Gastrocnemius medialis (tissue), 4 donors: Measurements from ENCODE around the gene ZNF280D. TPM values are rescaled to one million over a fixed set of nuclear protein-coding genes. Genes with fewer than 3 reads are reported as not detected.

ENCODE experiments used
- ATAC-seq, 2 donors: fragments of 150-250 bp; one replicate each; pipeline ENCODE4 v1.9.1; 2016
- DNase-seq, 2 donors: peaks; one replicate each; pipeline ENCODE4 v3.0.0-alpha.2; 2019
- H3K27ac ChIP-seq, 4 donors: fragments of 200-600 bp; sonication (generic); 1 replicate in 1 of 4; 2 replicates in 3 of 4; pipeline ENCODE4 v1.5.1; 2016 to 2018; ENCODE audit warnings: mild to moderate bottlenecking in 2 of 4, moderate library complexity in 1 of 4
- H3K27me3 ChIP-seq, 3 donors: fragments of 200-600 bp; sonication (generic) in 2 of 3; 1 replicate in 1 of 3; 2 replicates in 2 of 3; pipeline versions ENCODE4 v1.5.1 to v1.6.0; 2016 to 2019; ENCODE audit warnings: mild to moderate bottlenecking in 1 of 3, moderate library complexity in 1 of 3
- H3K36me3 ChIP-seq, 2 donors: fragments of 200-600 bp; sonication (generic) in 1 of 2; one replicate each; pipeline ENCODE4 v1.5.1; 2017 to 2018
- H3K4me1 ChIP-seq, 2 donors: fragments of 200-600 bp; sonication (generic) in 1 of 2; one replicate each; pipeline ENCODE4 v1.5.1; 2016 to 2017; ENCODE audit warnings: mild to moderate bottlenecking in 2 of 2
- H3K4me3 ChIP-seq, 4 donors: fragments of 200-600 bp; sonication (generic) in 3 of 4; 1 replicate in 1 of 4; 2 replicates in 3 of 4; pipeline ENCODE4 v1.5.1; 2016 to 2019; ENCODE audit warnings: mild to moderate bottlenecking in 2 of 4
- H3K9me3 ChIP-seq, 3 donors: fragments of 200-600 bp; sonication (generic) in 2 of 3; 1 replicate in 1 of 3; 2 replicates in 2 of 3; pipeline ENCODE4 v1.5.1; 2016 to 2019
- CTCF ChIP-seq, 5 experiments: fragments of 450-650 bp in 3 of 5; fragments of 200-600 bp in 2 of 5; sonication (generic) in 2 of 5; IDR thresholded peaks in 4 of 5; conservative IDR thresholded peaks in 1 of 5; 1 replicate in 4 of 5; 2 replicates in 1 of 5; pipeline ENCODE4 v1.5.1; 2016 to 2019; ENCODE audit warnings: antibody characterized with exemption in 5 of 5, mild to moderate bottlenecking in 3 of 5, moderate library complexity in 3 of 5
- POLR2A ChIP-seq, 2 donors: fragments of 450-650 bp; IDR thresholded peaks; one replicate each; pipeline ENCODE4 v1.6.1; 2017; ENCODE audit warnings: antibody characterized with exemption in 2 of 2, mild to moderate bottlenecking in 2 of 2, moderate library complexity in 2 of 2
- in situ Hi-C, 4 donors: fragments of 200-750 bp; cut with MboI; loops; one replicate each; pipeline versions ENCODE4 v1.15.0 to v1.8.0; 2017; ENCODE audit warnings: low sequenced_read_pairs in 4 of 4
- intact Hi-C: fragments of 100-400 bp; cut with DNase I; formaldehyde crosslinking; loops from one replicate; pipeline ENCODE4 v1.15.1; 2023; ENCODE audit warnings: low total_unique reads
- total RNA-seq, 4 donors: library from RNA; depleted of rRNA; stranded (reverse); fragments of >200 nt; gene quantifications; one replicate each; pipeline versions ENCODE4 v1.1.0 to v1.2.3, GENCODE V29; 2016

ZNF280D gene
- total RNA-seq, 4 donors from 2014 or later, result 19.9 to 45.5 (median 23.4) TPM

- Histone ChIP-seq H3K9me3 (no peaks in the 10 kb centered on the region), H3K27ac (no peak overlapping the region), H3K4me3 (no peak overlapping the region), H3K27me3 (no peaks in the 10 kb centered on the region), H3K36me3 (no peaks in the 10 kb centered on the region), H3K4me1 (peaks cover 0 to 8% of the 10 kb centered on the region in 2 donors)
- no peak for DNase-seq
- ATAC-seq, result no peak
- TF ChIP-seq POLR2A (IDR thresholded peaks at IDR 0.05) (no peak), CTCF (IDR thresholded peaks at IDR 0.05 in 4 of 5, conservative IDR thresholded peaks at IDR 0.05 in 1 of 5) (no peak)
- intact Hi-C loops (loop anchor here (10.0 kb wide), 1 partner anchor 407 kb away; no protein-coding TSS in a partner anchor), in situ Hi-C loops (no loop called here)
Observed at GRCh38 chr15:56737791-56738190, 4.5 kb upstream of the ZNF280D start.

GRCh38 chr15:56736881-56737707 lies 3.8 kb upstream of the ZNF280D start:
- ATAC-seq (no peak), DNase-seq (no peak)

GRCh38 chr15:56736308-56736707 lies 3.0 kb upstream of the ZNF280D start:
- Histone ChIP-seq H3K4me3 (no peak overlapping the region), H3K4me1 (peaks cover 13 to 19% of the 10 kb centered on the region in 2 donors), H3K36me3 (no peaks in the 10 kb centered on the region), H3K27ac (no peak overlapping the region), H3K27me3 (no peaks in the 10 kb centered on the region), H3K9me3 (no peaks in the 10 kb centered on the region)
- in situ Hi-C loops (no loop called here), intact Hi-C loops (loop anchor here (10.0 kb wide), 1 partner anchor 408 kb away; no protein-coding TSS in a partner anchor)
- DNase-seq (no peak), ATAC-seq (no peak)
- TF ChIP-seq CTCF (IDR thresholded peaks at IDR 0.05 in 4 of 5, conservative IDR thresholded peaks at IDR 0.05 in 1 of 5) (no peak), POLR2A (IDR thresholded peaks at IDR 0.05) (no peak)

More at GRCh38 chr15:56736881-56737707, 3.8 kb upstream of the ZNF280D start:
- Histone ChIP-seq H3K4me3 (no peak overlapping the region), H3K9me3 (no peaks in the 10 kb centered on the region), H3K4me1 (peaks cover 5 to 11% of the 10 kb centered on the region in 2 donors), H3K27ac (no peak overlapping the region), H3K36me3 (no peaks in the 10 kb centered on the region), H3K27me3 (no peaks in the 10 kb centered on the region)
- TF ChIP-seq POLR2A (IDR thresholded peaks at IDR 0.05), result no peak
- no peak for TF ChIP-seq CTCF (IDR thresholded peaks at IDR 0.05 in 4 of 5, conservative IDR thresholded peaks at IDR 0.05 in 1 of 5)
- in situ Hi-C loops (no loop called here), intact Hi-C loops (loop anchor here (10.0 kb wide), 1 partner anchor 408 kb away; no protein-coding TSS in a partner anchor)

GRCh38 chr15:56735589-56735988 lies 2.3 kb upstream of the ZNF280D start:
- Histone ChIP-seq H3K4me3 (no peak overlapping the region), H3K36me3 (no peaks in the 10 kb centered on the region), H3K27me3 (no peaks in the 10 kb centered on the region), H3K27ac (no peak overlapping the region), H3K4me1 (peaks cover 20 to 26% of the 10 kb centered on the region in 2 donors), H3K9me3 (no peaks in the 10 kb centered on the region)
- intact Hi-C loops, result loop anchor here (10.0 kb wide), 1 partner anchor 409 kb away; no protein-coding TSS in a partner anchor
- in situ Hi-C loops, result no loop called here
- ATAC-seq, result no peak
- no peak for DNase-seq
- TF ChIP-seq POLR2A (IDR thresholded peaks at IDR 0.05) (no peak), CTCF (IDR thresholded peaks at IDR 0.05 in 4 of 5, conservative IDR thresholded peaks at IDR 0.05 in 1 of 5) (no peak)
